ENCODE data around the gene KATNBL1. TPM values are rescaled to one million over a fixed set of nuclear protein-coding genes. Genes with fewer than 3 reads are reported as not detected.

KATNBL1 gene, protein sequence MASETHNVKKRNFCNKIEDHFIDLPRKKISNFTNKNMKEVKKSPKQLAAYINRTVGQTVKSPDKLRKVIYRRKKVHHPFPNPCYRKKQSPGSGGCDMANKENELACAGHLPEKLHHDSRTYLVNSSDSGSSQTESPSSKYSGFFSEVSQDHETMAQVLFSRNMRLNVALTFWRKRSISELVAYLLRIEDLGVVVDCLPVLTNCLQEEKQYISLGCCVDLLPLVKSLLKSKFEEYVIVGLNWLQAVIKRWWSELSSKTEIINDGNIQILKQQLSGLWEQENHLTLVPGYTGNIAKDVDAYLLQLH
- polyA plus RNA-seq (2013, experiment 1 of 2), result 47.1 TPM
- 48.6 TPM for polyA plus RNA-seq (2013, experiment 2 of 2)

DNA sequence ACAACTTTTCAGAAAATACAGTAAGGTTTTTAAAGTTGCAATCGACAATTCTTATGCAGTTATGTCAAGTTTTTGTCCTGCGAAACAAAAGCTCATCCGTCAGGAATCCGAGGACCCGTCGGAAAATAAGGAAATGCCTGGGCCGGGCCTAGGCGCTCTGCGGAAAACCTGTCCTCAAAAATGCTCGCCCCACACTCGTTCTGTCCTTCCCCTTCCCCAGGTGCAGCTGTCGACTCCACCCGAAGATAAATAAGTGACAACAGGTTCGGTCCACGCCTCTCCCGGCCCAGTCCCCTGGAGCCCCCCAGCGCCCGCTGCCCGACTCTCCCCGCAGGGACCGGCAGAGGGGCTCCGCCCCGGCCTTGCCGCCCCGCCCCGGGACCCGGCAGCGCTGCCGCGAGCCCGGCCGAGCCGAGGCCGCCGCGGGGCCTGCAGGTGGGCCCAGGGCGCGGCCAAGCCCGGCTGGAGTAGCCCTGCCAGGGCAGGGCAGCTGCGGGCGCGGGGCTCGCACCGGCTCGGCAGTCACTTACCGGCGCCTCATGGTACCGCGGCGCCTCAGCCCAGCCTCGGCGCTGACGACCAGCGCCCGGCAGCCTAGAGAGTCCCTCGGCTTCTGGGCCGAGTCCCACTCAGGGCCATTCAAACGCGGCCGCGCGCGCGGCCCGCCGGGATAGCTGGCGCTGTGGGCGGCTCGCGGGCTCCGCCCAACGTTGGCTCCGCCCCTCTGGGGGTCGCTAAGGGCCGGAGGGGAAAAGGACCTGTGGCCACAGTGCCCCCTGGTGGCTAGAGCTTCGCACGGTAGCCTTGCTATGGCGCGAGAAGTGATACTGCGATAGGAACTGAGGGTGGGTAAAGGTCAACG is at the start of gene KATNBL1:
KATNBL1 (minus strand) TSS at position 676 of the 862 bp plus-strand sequence. CDS start 46,420 bp downstream, outside the sequence.
- Histone ChIP-seq H2BK5ac (ENCODE audit: low read length) (peak within 1 kb of the TSS; percentile 84), H3K18ac (ENCODE audit: low read length) (peak within 1 kb of the TSS; percentile 92), H3K27ac (replicated peaks; ENCODE audit: low read length) (peak within 1 kb of the TSS; percentile 85), H4K8ac (ENCODE audit: low read depth, low read length) (no peak within 1 kb of the TSS), H3K79me1 (ENCODE audit: low read depth, low read length) (peaks cover 2% of the 10 kb centered on the region), H3K4me3 (ENCODE audit: low read length in 2 of 2) (peak within 1 kb of the TSS; percentile 63 to 96), H3K27me3 (ENCODE audit: control insufficient read depth in 3 of 3, insufficient read depth in 3 of 3, low read depth in 1 of 3, low read length in 3 of 3) (peaks cover 0 to 14% (median 0%) of the 10 kb centered on the region in 3 experiments), H3K4me2 (ENCODE audit: insufficient read depth, low read length, poor library complexity, severe bottlenecking) (peak within 1 kb of the TSS; percentile 35), H2AK5ac (ENCODE audit: low read depth, low read length) (no peak within 1 kb of the TSS), H3K4ac (ENCODE audit: low read length) (no peak within 1 kb of the TSS), H3K23ac (ENCODE audit: low read depth, low read length, poor library complexity) (peak within 1 kb of the TSS; percentile 85), H2BK120ac (ENCODE audit: low read depth, low read length) (no peak within 1 kb of the TSS), H3K9me3 (replicated peaks in 1 of 2; ENCODE audit: control insufficient read depth in 2 of 2, insufficient read depth in 1 of 2, low read depth in 1 of 2, low read length in 2 of 2) (no peaks in the 10 kb centered on the region), H2AFZ (ENCODE audit: low read length) (peak within 1 kb of the TSS; percentile 86), H3K4me1 (ENCODE audit: control insufficient read depth in 2 of 2, insufficient read depth in 1 of 2, low read depth in 1 of 2, low read length in 2 of 2) (peaks cover 0 to 4% of the 10 kb centered on the region in 2 donors), H3K36me3 (replicated peaks in 1 of 2; ENCODE audit: control insufficient read depth in 2 of 2, insufficient read depth in 2 of 2, low read length in 2 of 2) (peaks cover 2 to 15% of the 10 kb centered on the region in 2 donors), H3K14ac (ENCODE audit: low read length) (no peak within 1 kb of the TSS), H2BK12ac (ENCODE audit: low read length) (no peak within 1 kb of the TSS), H2BK15ac (ENCODE audit: low read length) (no peak within 1 kb of the TSS), H4K91ac (ENCODE audit: low read depth, low read length, poor library complexity) (no peak within 1 kb of the TSS), H3K9ac (ENCODE audit: low read depth, low read length, poor library complexity) (peak within 1 kb of the TSS; percentile 85)
- WGBS, 2 donors (ENCODE audit: extremely low coverage in 2 of 2, insufficient read length in 2 of 2, insufficient replicate concordance in 1 of 2), result no CpG with 5 or more reads among the region's 81 CpGs
- DNase-seq (ENCODE audit: low spot score), result peak; percentile 96

DNA sequence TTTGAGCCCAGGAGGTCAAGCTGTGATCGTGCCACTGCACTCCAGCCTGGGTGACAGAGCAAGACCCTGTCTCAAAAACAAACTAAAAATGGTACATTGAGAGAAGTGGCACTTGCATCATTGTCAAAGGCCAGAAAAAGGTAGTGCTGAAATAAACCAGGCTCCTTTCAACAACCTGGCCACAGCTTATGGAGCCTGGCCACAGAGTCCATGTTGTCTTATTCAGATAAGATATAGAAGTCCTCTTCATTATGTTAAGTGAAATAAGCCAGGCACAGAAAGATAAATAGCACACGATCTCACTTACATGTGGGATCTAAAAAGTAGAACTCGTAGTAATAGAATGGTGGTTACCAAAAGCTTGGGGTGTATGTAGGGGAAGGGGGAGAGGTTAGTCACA is 49.7 kb upstream of the KATNBL1 start:
- Histone ChIP-seq H3K27me3 (ENCODE audit: control insufficient read depth in 3 of 3, insufficient read depth in 3 of 3, low read depth in 1 of 3, low read length in 3 of 3) (no peaks in the 10 kb centered on the region), H2BK15ac (ENCODE audit: low read length) (no peak overlapping the region), H2BK120ac (ENCODE audit: low read depth, low read length) (no peak overlapping the region), H3K4me2 (ENCODE audit: insufficient read depth, low read length, poor library complexity, severe bottlenecking) (no peak overlapping the region), H3K18ac (ENCODE audit: low read length) (no peak overlapping the region), H3K4ac (ENCODE audit: low read length) (no peak overlapping the region), H3K36me3 (replicated peaks in 1 of 2; ENCODE audit: control insufficient read depth in 2 of 2, insufficient read depth in 2 of 2, low read length in 2 of 2) (no peaks in the 10 kb centered on the region), H3K14ac (ENCODE audit: low read length) (no peak overlapping the region), H4K91ac (ENCODE audit: low read depth, low read length, poor library complexity) (no peak overlapping the region), H3K4me3 (ENCODE audit: low read length in 2 of 2) (no peak overlapping the region), H2BK5ac (ENCODE audit: low read length) (no peak overlapping the region), H3K4me1 (ENCODE audit: control insufficient read depth in 2 of 2, insufficient read depth in 1 of 2, low read depth in 1 of 2, low read length in 2 of 2) (no peaks in the 10 kb centered on the region), H2BK12ac (ENCODE audit: low read length) (no peak overlapping the region), H3K27ac (replicated peaks; ENCODE audit: low read length) (no peak overlapping the region), H3K9ac (ENCODE audit: low read depth, low read length, poor library complexity) (no peak overlapping the region), H4K8ac (ENCODE audit: low read depth, low read length) (no peak overlapping the region), H3K9me3 (replicated peaks in 1 of 2; ENCODE audit: control insufficient read depth in 2 of 2, insufficient read depth in 1 of 2, low read depth in 1 of 2, low read length in 2 of 2) (peaks cover 0 to 2% of the 10 kb centered on the region in 2 donors), H3K23ac (ENCODE audit: low read depth, low read length, poor library complexity) (no peak overlapping the region), H3K79me1 (ENCODE audit: low read depth, low read length) (peaks cover 2% of the 10 kb centered on the region), H2AFZ (ENCODE audit: low read length) (no peak overlapping the region), H2AK5ac (ENCODE audit: low read depth, low read length) (no peak overlapping the region)
- no CpG with 5 or more reads among the region's 3 CpGs for WGBS, 2 donors (ENCODE audit: extremely low coverage in 2 of 2, insufficient read length in 2 of 2, insufficient replicate concordance in 1 of 2)
- DNase-seq (ENCODE audit: low spot score), result no peak

DNA sequence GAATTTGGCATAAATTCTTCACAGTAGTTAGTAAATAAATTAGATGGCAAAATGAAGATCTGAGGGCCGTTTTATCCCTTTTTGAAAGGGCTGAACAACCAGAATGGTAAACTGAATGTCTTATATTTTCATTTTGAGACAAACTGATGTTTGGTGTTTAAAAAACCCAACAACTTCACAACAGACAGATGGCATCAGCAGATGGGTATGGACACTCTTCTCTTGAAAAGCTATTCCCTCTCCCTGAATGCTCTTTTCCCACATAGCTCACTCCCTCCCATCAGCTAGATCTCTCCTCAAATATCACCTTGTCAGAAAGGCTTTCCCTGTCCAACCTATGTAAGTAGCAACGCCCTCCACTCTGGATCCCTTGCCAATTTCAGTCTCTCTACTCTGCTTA is 48.3 kb upstream of the KATNBL1 start:
- H3K18ac ChIP-seq (ENCODE audit: low read length), result no peak overlapping the region
- no peak overlapping the region for H3K4ac ChIP-seq (ENCODE audit: low read length)
- no peak for DNase-seq (ENCODE audit: low spot score)
- H3K36me3 ChIP-seq (replicated peaks in 1 of 2; ENCODE audit: control insufficient read depth in 2 of 2, insufficient read depth in 2 of 2, low read length in 2 of 2), result peaks cover 2 to 5% of the 10 kb centered on the region in 2 donors
- peaks cover 2% of the 10 kb centered on the region for H3K79me1 ChIP-seq (ENCODE audit: low read depth, low read length)
- H3K4me2 ChIP-seq (ENCODE audit: insufficient read depth, low read length, poor library complexity, severe bottlenecking), result no peak overlapping the region
- H3K4me1 ChIP-seq (ENCODE audit: control insufficient read depth in 2 of 2, insufficient read depth in 1 of 2, low read depth in 1 of 2, low read length in 2 of 2), result no peaks in the 10 kb centered on the region
- no peak overlapping the region for H3K14ac ChIP-seq (ENCODE audit: low read length)
- H4K91ac ChIP-seq (ENCODE audit: low read depth, low read length, poor library complexity), result no peak overlapping the region
- WGBS, 2 donors (ENCODE audit: extremely low coverage in 2 of 2, insufficient read length in 2 of 2, insufficient replicate concordance in 1 of 2), result no CpG with 5 or more reads among the region's 2 CpGs
- H3K27me3 ChIP-seq (ENCODE audit: control insufficient read depth in 3 of 3, insufficient read depth in 3 of 3, low read depth in 1 of 3, low read length in 3 of 3), result no peaks in the 10 kb centered on the region
- H2AFZ ChIP-seq (ENCODE audit: low read length), result no peak overlapping the region
- H3K23ac ChIP-seq (ENCODE audit: low read depth, low read length, poor library complexity), result no peak overlapping the region
- no peak overlapping the region for H2BK15ac ChIP-seq (ENCODE audit: low read length)
- H2BK12ac ChIP-seq (ENCODE audit: low read length), result no peak overlapping the region
- no peak overlapping the region for H2BK120ac ChIP-seq (ENCODE audit: low read depth, low read length)
- no peak overlapping the region for H2AK5ac ChIP-seq (ENCODE audit: low read depth, low read length)
- no peak overlapping the region for H3K9ac ChIP-seq (ENCODE audit: low read depth, low read length, poor library complexity)
- H4K8ac ChIP-seq (ENCODE audit: low read depth, low read length), result no peak overlapping the region
- peaks cover 0 to 2% of the 10 kb centered on the region in 2 donors for H3K9me3 ChIP-seq (replicated peaks in 1 of 2; ENCODE audit: control insufficient read depth in 2 of 2, insufficient read depth in 1 of 2, low read depth in 1 of 2, low read length in 2 of 2)
- H3K4me3 ChIP-seq (ENCODE audit: low read length in 2 of 2), result no peak overlapping the region
- no peak overlapping the region for H2BK5ac ChIP-seq (ENCODE audit: low read length)
- no peak overlapping the region for H3K27ac ChIP-seq (replicated peaks; ENCODE audit: low read length)

DNA sequence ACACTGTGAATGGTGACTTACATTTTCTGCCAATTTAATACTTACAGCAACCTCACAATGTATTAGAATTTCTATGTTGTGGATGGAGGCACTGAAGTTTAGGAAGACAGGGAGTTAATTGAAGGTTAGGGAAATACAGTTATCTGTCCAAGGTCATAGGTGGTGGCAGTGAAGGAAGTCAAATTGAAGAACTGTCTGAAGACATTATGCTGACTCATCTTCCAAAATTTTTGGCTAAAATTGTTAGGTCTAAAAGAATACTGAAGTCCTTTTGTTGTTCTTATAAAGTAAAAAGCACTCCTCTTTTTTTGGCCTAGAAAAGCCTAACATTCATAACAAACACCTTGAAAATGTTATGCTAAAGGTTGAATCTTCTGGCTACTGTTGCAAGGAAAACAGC is 42.6 kb upstream of the KATNBL1 start:
- no peaks in the 10 kb centered on the region for H3K79me1 ChIP-seq (ENCODE audit: low read depth, low read length)
- no peaks in the 10 kb centered on the region for H3K27me3 ChIP-seq (ENCODE audit: control insufficient read depth in 3 of 3, insufficient read depth in 3 of 3, low read depth in 1 of 3, low read length in 3 of 3)
- H3K4me1 ChIP-seq (ENCODE audit: control insufficient read depth in 2 of 2, insufficient read depth in 1 of 2, low read depth in 1 of 2, low read length in 2 of 2), result no peaks in the 10 kb centered on the region
- no peak overlapping the region for H3K9ac ChIP-seq (ENCODE audit: low read depth, low read length, poor library complexity)
- no peak overlapping the region for H2BK15ac ChIP-seq (ENCODE audit: low read length)
- H3K14ac ChIP-seq (ENCODE audit: low read length), result no peak overlapping the region
- DNase-seq (ENCODE audit: low spot score), result no peak
- no peak overlapping the region for H2AFZ ChIP-seq (ENCODE audit: low read length)
- no peak overlapping the region for H3K23ac ChIP-seq (ENCODE audit: low read depth, low read length, poor library complexity)
- no peak overlapping the region for H2BK5ac ChIP-seq (ENCODE audit: low read length)
- no peak overlapping the region for H3K18ac ChIP-seq (ENCODE audit: low read length)
- H3K4me3 ChIP-seq (ENCODE audit: low read length in 2 of 2), result no peak overlapping the region
- H3K9me3 ChIP-seq (replicated peaks in 1 of 2; ENCODE audit: control insufficient read depth in 2 of 2, insufficient read depth in 1 of 2, low read depth in 1 of 2, low read length in 2 of 2), result no peaks in the 10 kb centered on the region
- H3K36me3 ChIP-seq (replicated peaks in 1 of 2; ENCODE audit: control insufficient read depth in 2 of 2, insufficient read depth in 2 of 2, low read length in 2 of 2), result peaks cover 2 to 5% of the 10 kb centered on the region in 2 donors
- H3K4ac ChIP-seq (ENCODE audit: low read length), result no peak overlapping the region
- no peak overlapping the region for H4K8ac ChIP-seq (ENCODE audit: low read depth, low read length)
- no peak overlapping the region for H2AK5ac ChIP-seq (ENCODE audit: low read depth, low read length)
- no peak overlapping the region for H3K27ac ChIP-seq (replicated peaks; ENCODE audit: low read length)
- H3K4me2 ChIP-seq (ENCODE audit: insufficient read depth, low read length, poor library complexity, severe bottlenecking), result no peak overlapping the region
- H2BK12ac ChIP-seq (ENCODE audit: low read length), result no peak overlapping the region
- no peak overlapping the region for H2BK120ac ChIP-seq (ENCODE audit: low read depth, low read length)
- no peak overlapping the region for H4K91ac ChIP-seq (ENCODE audit: low read depth, low read length, poor library complexity)
